GM18511 (cell line): ENCODE results near the gene ZNF527.
"Not testable (repeated sequence)": the region's sequence is repeated elsewhere in the genome, so short reads cannot be mapped to it uniquely, and the experiment has no call there.

Experiments
- ATAC-seq: cut with Tn5 transposase; IDR thresholded peaks from one replicate; pipeline ENCODE4 v1.9.1; 2021; ENCODE audit warnings: mild to moderate bottlenecking, moderate library complexity; ENCODE audit not compliant: unreplicated experiment

Gene ZNF527

DNA sequence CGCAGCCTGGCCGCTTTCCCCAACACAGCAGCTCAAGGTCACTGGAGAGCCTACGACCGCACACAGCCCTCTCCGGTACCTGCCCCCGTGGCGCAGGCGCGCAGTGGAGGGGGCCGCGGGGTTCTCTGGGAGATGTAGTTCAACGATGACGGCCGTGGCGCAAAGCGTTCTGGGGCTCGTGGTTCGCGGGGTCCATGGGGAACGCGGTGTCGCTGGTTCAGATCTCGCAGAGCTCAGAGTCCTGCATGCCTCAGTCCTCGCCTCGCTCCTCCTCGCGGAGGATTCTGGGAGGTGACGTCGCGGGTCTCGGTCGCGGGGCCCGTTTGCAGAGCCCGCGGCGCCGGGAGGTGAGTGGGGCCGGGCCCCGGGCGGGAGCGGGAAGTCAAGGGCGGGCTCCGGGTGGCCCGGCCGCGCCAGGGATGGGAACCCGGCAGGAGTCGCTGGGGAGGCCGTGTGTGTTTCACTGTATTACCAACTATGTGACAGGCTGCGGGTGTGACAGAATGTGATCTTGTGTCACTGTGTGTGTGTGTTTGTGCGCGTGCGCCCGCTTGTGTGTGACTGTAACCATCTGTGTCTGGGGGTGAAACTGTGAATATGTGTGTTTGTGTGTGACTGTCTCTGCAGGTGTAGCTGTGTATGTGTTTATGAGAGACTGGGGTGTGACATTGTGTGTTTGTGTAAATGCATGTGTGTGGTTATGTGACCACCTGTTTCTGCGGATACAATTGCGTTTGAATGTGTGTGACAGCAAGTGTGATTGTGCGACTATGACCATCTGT is at the start of gene ZNF527:
TSS of gene ZNF527 (plus strand) at position 220 of the 782 bp plus-strand sequence. CDS start 3,100 bp downstream, outside the sequence.
- peak; percentile 97 for ATAC-seq

DNA sequence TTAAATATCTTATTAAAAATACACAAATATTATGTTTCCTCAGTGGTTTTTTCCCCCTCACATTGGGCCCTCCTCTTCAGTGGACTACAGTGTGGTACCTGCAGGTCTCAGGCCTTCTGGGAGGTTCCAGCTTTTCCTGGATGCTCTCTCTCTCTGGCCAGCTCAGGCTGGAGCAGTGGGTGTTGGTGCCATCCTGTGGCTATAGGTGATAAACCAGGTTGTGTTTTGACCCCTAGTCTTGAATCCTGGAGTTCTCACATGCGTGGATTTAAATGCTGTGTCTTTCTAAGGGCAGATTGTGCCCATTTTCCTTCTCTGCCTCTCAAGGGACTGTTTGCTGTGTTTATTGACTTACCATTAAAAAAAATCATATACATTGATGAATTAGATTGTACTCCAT is 41.2 kb upstream of the ZNF527 start:
- ATAC-seq, result no peak

DNA sequence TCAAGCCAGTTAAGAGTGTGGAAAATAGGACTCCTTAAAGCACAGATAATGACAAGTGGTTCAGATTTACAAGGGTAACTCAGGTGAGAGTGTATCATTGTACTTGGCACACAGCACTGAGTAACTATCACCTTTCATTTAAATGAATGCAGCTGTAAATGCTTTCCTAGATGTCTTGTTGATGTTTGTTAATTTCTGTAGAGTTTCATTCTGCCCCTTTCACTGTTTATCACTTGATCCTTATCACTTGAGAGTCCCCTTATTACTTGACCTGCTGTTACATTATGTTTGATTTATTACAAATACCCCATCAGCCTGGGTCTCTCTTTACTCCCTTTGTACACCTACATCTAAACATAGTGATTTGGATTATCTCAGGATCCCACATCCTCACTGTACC is 38.1 kb upstream of the ZNF527 start:
- no peak for ATAC-seq

DNA sequence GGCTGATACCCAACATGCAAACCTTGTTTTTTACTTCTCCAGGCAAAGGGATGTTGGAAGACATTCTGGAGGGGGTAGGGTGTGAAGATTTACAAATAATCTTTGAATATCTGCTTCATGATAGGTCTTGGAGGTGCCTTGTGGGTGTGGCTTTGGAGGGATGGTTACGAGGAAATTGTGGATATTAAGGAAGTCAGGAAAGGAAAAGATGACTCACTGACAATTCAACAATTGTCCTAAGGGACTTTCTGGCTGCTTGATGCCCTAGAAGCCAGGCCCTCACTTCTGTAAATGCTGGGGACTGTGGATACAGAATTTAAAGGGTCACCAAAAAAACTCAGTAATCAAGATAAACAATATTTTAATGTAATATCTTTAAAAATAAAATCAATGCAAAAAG is 37.4 kb upstream of the ZNF527 start:
- ATAC-seq, result no peak

DNA sequence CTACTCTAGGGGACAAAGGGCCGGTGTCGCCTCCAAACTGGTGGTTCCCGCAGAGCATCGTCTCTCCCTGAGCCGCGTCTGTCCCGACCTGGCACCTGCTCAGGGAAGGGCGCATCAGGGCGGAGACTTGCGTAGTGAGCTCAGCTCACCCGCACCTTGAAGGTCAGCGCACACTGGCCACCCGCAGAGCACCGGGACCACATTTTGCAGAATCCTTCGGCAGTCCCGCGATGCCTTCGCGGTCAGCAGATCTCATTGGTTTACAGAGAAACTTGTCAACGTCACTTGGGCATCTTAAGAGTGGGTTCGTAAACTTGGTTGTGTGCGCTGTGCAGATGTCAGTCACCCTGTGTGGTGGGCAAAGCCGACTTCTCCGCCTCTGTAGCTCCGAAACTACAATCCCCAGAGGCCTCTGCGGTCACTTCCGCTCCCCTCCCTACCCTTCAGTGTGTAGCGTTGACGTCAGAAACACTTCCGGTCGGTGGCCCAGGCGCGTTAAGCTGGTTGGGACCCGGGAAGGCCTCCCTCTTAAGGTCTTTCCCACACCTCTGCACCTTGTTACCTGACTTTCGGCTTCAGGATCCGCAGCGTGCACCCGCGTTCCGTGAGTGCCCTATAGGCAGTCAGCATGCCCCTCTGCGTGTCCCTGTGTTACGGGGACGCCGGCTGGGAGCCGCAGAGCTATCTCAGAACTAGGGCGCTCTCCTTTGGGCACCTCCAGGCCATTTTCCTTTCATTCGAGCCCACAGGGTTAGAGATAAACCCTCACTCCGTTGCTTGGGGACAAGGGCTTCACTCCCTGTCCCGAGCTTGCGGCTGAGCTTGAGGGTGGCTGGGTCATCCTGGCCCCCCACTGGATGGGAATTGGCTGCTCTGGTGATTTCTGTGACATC is 36.5 kb upstream of the ZNF527 start:
- peak; percentile 81 for ATAC-seq

DNA sequence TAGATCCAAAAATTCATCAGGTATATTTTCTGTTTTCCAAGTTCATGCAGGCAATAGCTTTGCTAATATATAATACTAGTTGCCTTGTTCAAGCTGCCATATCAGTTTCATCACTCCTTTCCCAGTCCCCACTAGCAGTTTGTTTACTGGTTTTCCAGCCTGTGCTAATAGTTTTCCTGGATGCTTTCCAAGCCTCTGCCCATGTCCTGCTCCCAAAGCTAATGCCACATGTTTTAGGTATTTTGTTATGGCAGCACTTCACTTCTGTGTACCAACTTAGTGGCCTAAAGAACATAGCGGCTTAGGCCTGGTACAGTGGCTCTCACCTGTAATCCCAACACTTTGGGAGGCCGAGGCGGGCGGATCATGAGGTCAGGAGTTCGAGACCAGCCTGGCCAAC is 28.1 kb upstream of the ZNF527 start:
- no peak for ATAC-seq

DNA sequence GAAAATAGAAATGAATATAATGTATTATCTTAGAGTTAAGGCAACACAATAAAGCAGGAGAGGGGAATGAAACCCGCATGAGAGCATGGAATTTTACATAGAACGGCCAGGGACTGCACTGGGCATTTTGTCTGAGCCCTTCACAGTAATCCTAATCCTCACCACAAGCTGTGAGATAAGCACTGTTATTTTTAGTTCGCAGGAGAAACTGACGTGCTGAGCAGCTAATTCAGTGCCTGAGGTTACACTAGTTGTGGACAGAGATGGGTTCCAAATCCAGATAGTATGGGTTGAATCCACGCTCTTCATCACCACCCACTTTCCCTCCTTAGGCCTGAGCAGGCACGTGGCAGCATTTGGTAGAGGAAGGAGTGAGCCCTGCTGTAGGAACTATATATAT is 24.8 kb upstream of the ZNF527 start:
- no peak for ATAC-seq

DNA sequence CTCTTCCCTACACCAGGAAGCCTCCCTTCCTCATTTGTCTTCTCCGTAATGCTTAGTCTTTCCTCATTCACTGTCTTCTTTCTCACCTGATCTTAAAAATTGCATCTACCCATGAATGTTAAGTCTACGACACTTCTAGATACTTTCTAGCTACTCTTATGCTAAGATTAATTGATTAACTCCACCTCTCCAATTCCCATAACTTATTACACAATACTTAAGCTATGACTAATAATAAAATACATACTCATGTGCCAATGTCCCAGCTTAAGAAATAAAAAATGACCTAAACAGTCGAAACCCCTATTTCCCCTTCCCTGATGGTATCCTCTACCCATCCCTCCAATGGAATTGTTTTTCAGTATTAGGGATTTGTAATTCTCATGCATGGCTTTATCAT is 22.8 kb upstream of the ZNF527 start:
- ATAC-seq, result no peak

DNA sequence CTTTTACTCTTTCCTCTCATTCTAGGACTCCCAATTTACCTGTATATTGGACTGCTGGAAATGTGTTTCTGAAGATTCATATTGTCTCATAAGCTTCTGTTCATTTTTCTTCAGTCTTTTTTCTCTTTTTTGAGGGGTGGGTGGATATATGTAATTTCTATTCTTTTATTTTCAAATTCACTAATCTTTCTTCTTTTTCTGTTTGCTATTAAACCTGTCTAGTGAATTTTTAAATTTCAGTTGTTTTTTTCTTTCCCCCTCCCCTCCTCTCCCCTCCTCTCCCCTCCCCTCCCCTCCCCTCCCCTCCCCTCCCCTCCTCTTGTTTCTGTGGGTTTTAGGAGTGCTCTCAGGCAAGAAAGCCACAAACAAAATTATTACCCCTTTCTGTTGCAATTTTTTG is 16.9 kb upstream of the ZNF527 start:
- no peak for ATAC-seq

DNA sequence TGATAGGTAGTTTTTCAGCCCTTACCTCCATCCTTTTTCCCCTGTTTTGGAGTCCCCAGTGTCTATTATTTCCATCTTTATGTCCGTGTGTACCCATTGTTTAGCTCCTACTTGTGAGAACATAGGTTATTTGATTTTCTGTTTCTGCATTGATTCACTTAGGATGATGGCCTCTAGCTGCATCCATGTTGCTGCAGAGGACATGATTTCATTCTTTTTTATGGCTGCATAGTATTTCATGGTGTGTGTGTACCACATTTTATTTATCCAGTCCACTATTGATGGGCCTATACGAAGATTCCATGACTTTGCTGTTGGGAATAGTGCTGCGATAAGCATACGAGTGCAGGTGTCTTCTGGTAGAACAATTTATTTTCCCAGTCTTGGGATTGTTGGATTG is 15.0 kb upstream of the ZNF527 start:
- ATAC-seq, result no peak

DNA sequence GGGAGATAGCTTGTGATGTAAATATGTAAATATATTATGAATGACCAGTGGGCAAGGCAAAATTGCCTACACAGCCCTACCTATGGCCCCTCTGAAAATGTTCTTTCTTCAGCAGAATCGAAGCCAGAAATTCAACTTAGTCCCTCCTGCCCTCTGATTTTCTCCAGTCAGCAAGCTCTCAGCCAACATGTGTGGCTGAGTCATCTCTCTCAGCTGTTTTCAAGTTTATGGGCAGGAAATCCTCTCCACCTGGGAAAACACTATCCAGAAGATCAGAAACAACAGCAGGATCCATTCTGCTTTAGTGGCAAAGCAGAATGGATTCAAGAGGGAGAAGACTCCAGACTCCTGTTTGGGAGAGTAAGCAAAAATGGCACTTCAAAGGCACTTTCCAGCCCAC is 8.9 kb upstream of the ZNF527 start:
- no peak for ATAC-seq

DNA sequence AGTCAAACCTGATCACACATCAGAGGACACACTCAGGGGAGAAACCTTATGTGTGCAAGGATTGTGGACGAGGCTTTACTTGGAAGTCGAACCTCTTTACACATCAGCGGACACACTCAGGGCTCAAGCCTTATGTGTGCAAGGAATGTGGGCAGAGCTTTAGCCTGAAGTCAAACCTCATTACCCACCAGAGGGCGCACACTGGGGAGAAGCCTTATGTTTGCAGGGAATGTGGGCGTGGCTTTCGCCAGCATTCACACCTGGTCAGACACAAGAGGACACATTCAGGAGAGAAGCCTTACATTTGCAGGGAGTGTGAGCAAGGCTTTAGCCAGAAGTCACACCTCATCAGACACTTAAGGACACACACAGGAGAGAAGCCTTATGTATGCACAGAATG is 8.2 kb upstream of the ZNF527 start:
- no peak for ATAC-seq

DNA sequence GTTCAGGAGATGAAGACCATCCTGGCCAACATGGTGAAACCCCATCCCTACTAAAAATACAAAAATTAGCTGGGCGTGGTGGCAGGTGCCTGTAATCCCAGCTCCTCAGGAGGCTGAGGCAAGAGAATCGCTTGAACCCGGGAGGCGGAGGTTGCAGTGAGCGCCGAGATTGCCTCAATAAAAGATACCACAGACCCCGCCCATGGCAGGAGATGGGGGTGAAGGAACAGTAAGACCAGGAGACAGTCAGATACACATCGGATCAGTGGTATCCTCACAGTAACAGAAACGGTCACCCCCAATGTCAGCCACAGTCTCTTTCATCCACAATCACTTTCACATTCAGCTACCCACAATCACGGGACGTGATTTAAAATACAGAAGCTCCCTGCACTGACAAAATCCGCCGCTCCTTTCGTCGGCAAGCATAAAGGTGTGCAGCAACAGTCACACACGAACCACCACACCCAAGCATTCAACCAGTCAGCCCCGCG is 466 bp upstream of the ZNF527 start:
- ATAC-seq, result peak; percentile 26

DNA sequence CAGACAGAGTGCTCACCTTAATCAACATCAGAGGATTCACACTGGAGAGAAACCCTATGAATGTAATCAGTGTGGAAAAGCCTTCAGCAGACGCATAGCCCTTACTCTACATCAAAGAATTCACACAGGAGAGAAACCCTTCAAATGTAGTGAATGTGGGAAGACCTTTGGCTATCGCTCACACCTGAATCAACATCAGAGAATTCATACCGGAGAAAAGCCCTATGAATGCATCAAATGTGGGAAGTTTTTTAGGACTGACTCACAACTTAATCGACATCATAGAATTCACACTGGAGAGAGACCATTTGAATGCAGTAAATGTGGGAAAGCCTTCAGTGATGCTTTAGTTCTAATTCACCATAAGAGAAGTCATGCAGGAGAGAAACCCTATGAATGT is 18.3 kb downstream of the ZNF527 start:
- ATAC-seq, result no peak

DNA sequence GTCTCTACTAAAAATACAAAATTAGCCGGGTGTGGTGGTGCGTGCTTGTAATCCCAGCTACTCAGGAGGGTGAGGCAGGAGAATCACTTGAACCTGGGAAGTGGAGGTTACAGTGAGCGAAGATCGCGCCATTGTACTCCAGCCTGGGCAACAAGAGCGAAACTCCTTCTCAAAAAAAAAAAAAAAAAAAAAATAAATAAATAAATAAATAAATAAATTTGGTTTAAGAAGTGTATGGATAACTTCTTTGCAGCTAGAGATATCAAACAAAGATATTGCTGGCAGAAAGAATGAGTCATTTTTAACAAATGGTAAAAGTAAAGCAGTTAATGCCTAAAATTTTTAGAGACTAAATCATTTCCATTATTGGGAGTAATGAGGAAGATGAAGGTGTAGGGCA is 20.5 kb downstream of the ZNF527 start:
- ATAC-seq, result not testable (repeated sequence)

DNA sequence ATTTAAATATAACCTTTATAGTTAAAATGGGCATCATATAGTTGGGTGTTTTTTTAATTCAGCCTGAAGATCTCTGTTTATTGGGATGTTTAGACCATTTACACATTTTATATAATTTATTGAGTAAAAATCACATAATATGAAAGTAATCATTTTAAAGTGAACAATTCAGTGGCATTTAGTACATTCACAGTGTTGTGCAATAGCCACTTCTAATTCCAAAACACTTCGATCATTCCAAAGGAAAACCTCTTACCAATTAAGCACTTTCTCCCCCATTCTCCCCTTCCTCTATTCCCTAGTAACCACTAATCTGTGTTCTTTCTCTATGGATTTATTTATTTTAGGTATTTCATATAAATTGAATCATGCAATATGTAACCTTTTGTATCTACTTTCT is 30.2 kb downstream of the ZNF527 start:
- no peak for ATAC-seq

DNA sequence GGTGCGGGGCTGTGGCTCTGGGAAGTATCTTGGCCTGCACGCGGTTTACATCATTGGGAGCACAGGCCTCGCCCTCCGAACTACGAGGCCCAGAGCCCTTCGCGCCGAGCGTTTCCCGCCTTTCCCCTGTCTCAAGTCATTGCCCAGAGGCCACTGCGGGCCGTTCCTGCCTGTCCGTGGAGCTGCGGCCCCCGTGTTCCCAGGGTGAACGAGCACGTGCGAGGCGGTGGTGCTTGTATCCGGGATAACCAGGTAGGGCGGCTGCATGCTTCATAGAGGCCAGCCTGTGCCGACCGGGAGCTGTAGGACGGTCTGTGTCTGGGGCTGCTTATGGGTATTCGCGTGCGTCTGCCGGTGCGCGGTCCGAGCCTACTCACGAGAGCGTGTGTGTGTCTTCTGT is 32.5 kb downstream of the ZNF527 start:
- no peak for ATAC-seq

DNA sequence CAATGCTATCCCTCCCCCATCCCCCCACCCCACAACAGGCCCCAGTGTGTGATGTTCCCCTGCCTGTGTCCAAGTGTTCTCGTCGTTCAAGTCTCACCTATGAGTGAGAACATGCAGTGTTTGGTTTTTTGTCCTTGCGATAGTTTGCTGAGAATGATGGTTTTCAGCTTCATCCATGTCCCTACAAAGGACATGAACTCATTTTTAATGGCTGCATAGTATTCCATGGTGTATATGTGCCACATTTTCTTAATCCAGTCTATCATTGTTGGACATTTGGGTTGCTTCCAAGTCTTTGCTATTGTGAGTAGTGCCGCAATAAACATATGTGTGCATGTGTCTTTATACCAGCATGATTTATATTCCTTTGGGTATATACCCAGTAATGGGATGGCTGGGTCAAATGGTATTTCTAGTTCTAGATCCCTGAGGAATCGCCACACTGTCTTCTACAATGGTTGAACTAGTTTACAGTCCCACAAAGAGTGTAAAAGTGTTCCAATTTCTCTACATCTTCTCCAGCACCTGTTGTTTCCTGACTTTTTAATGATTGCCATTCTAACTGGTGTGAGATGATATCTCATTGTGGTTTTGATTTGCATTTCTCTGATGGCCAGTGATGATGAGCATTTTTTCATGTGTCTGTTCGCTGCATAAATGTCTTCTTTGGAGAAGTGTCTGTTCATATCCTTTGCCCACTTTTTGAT is 35.4 kb downstream of the ZNF527 start:
- not testable (repeated sequence) for ATAC-seq

DNA sequence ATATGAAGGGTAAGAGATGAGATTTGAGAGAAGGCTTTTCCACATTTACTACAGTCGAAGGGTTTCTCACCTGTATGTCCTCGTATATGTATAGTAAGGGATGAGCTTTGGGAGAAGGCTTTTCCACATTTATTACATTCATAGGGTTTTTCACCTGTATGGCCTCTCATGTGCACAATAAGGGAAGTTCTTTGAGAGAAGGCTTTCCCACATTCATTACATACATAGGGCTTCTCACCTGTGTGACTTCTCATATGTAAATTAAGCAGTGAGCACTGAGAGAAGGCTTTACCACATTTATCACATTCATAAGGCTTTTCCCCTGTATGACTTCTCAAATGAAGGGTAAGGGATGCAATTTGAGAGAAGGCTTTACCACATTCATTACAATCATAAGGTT is 41.8 kb downstream of the ZNF527 start:
- no peak for ATAC-seq

DNA sequence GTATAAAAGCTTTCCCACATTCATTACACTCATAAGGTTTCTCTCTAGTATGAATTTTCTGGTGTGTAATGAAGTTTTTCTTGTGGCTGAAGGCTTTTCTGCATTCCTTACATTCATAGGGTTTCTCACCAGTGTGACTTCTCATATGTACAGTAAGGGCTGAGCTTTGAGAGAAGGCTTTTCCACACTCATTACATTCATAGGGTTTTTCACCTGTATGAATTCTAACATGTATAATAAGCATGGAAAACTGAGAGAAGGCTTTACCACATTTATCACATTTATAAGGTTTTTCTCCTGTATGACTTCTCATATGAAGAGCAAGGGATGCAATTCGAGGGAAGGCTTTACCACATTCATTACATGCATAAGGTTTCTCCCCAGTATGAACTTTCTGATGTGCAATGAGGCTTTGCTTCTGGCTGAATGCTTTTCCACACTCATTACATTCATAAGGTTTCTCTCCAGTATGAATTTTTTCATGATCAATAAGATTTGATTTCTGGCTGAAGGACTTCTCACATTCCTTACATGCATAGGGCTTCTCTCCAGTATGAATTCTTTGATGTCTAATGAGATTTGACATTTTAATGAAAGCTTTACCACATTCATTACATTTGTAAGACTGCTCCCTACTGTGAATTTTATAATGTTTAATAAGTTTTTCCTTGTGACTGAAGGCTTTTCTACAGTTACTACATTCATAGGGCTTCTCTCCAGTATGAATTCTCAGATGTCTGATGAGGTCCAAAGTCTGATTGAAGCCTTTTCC is 42.6 kb downstream of the ZNF527 start:
- ATAC-seq, result no peak
